K562 (cell line): ENCODE measurements around the gene ERC2. TPM values are rescaled to one million over a fixed set of nuclear protein-coding genes. Genes with fewer than 3 reads are reported as not detected.

Experiments used
- ATAC-seq: fragments of 200-7000 bp; cut with Tn5 transposase; 3 replicates; pipeline ENCODE4 v1.9.1; 2020; ENCODE audit warnings: moderate library complexity
- BruUV-seq: library from RNA; stranded (reverse); fragments of 400-500 nt; replicated peaks from 2 replicates; lab custom pipeline; 2021; lab: Mats Ljungman, UMichigan
- CTCF ChIA-PET: fragments of 300-600 bp; formaldehyde crosslinking; extraction: SDS; loops from one replicate; lab custom pipeline; 2021; ENCODE audit warnings: low intra/inter-chr PET ratio; lab: Yijun Ruan, JAX
- POLR2A ChIA-PET: fragments of 300-600, 350-650 bp; sonication (Branson Sonifier 250); formaldehyde crosslinking; extraction: SDS; loops from one replicate; lab custom pipeline; 2021; ENCODE audit warnings: antibody characterized with exemption, inconsistent platforms; lab: Yijun Ruan, JAX
- DNase-seq, 4 experiments: peaks; one replicate each; pipeline versions ENCODE4 v3.0.0 to v3.0.0-alpha.2; 2011 to 2018; ENCODE audit warnings: low spot score in 3 of 4, mixed read lengths in 3 of 4; ENCODE audit errors: extremely low read depth in 1 of 4
- FAIRE-seq: peaks from 2 replicates; lab custom pipeline; 2011; peaks lifted over from hg19 to GRCh38; lab: Jason Lieb, UNC
- H2AFZ ChIP-seq: 2 replicates; pipeline ENCODE4 v1.6.0; 2011; ENCODE audit warnings: low read depth, low read length, control low read depth, inconsistent platforms
- H3K27ac ChIP-seq: fragments of 200-600 bp; 3 replicates; pipeline ENCODE4 v1.8.0; 2011; ENCODE audit warnings: low read depth, mild to moderate bottlenecking, control low read depth, inconsistent platforms, low read length, moderate library complexity, mixed read lengths; ENCODE audit errors: extremely low read depth
- H3K27me3 ChIP-seq, 2 experiments: fragments of 300-600 bp in 1 of 2; 2 replicates in 1 of 2; 3 replicates in 1 of 2; pipeline versions ENCODE4 v1.6.0 to v1.8.0; 2011; ENCODE audit warnings: inconsistent platforms in 2 of 2, low read length in 2 of 2, mild to moderate bottlenecking in 1 of 2, mixed read lengths in 1 of 2, moderate library complexity in 1 of 2; ENCODE audit not compliant: control insufficient read depth in 2 of 2, insufficient read depth in 2 of 2
- H3K36me3 ChIP-seq: fragments of 300-600 bp; 3 replicates; pipeline ENCODE4 v1.8.0; 2011; ENCODE audit warnings: mild to moderate bottlenecking, low read length, inconsistent platforms; ENCODE audit not compliant: control insufficient read depth, insufficient read depth
- H3K4me1 ChIP-seq, 2 experiments: fragments of 200-600 bp in 1 of 2; replicated peaks in 1 of 2; 2 replicates in 1 of 2; 3 replicates in 1 of 2; pipeline versions ENCODE4 v1.5.1 to v1.8.0; 2011; ENCODE audit warnings: inconsistent platforms in 2 of 2, low read length in 2 of 2, mild to moderate bottlenecking in 1 of 2, mixed read lengths in 1 of 2, moderate library complexity in 1 of 2; ENCODE audit not compliant: control insufficient read depth in 2 of 2, insufficient read depth in 2 of 2
- H3K4me2 ChIP-seq: 2 replicates; pipeline ENCODE4 v1.6.1; 2011; ENCODE audit warnings: low read length, control low read depth, inconsistent platforms, mixed read lengths; ENCODE audit not compliant: insufficient read depth
- H3K4me3 ChIP-seq: fragments of 200-600 bp; sonication (generic), shearing (Covaris generic); 2 replicates; pipeline ENCODE4 v1.5.1; 2016; ENCODE audit warnings: control low read depth, inconsistent platforms
- H3K79me2 ChIP-seq: fragments of 200-600 bp; 3 replicates; pipeline ENCODE4 v1.8.0; 2011; ENCODE audit warnings: low read length, inconsistent platforms; ENCODE audit not compliant: control insufficient read depth, insufficient read depth
- H3K9ac ChIP-seq, 2 experiments: 2 replicates each; pipeline versions ENCODE4 v1.6.0 to v1.6.1; 2011; ENCODE audit warnings: low read depth in 2 of 2, low read length in 2 of 2, control low read depth in 1 of 2, inconsistent platforms in 1 of 2, mild to moderate bottlenecking in 1 of 2, mixed read lengths in 1 of 2; ENCODE audit not compliant: insufficient read depth in 1 of 2
- H3K9me1 ChIP-seq: one replicate; pipeline ENCODE4 v1.6.0; 2011; ENCODE audit warnings: inconsistent platforms, mild to moderate bottlenecking, low read length, moderate library complexity; ENCODE audit not compliant: control insufficient read depth, insufficient read depth
- H3K9me3 ChIP-seq: replicated peaks from 2 replicates; pipeline ENCODE4 v1.5.1; 2011; ENCODE audit warnings: low read depth, low read length, inconsistent platforms; ENCODE audit not compliant: control insufficient read depth, insufficient read depth
- H4K20me1 ChIP-seq: replicated peaks from 2 replicates; pipeline ENCODE4 v1.6.1; 2011; ENCODE audit warnings: low read length, inconsistent platforms, mixed read lengths; ENCODE audit not compliant: control insufficient read depth, insufficient read depth
- CAMTA2 ChIP-seq: fragments of 250-450 bp; sonication (Bioruptor Pico); conservative IDR thresholded peaks from 2 replicates; pipeline ENCODE4 v1.5.1; 2022
- DMBX1 ChIP-seq: fragments of 250-450 bp; sonication (Bioruptor Pico); IDR thresholded peaks from 2 replicates; pipeline ENCODE4 v1.8.0; 2022; ENCODE audit warnings: inconsistent platforms, mild to moderate bottlenecking, moderate library complexity, borderline replicate concordance
- E2F3 ChIP-seq: fragments of 250-450 bp; sonication (Bioruptor Pico); IDR thresholded peaks from 2 replicates; pipeline ENCODE4 v1.4.0; 2020; ENCODE audit warnings: mild to moderate bottlenecking
- MTA1 ChIP-seq: fragments of 450-650 bp; IDR thresholded peaks from 2 replicates; pipeline ENCODE4 v1.6.1; 2017; ENCODE audit warnings: borderline replicate concordance
- MTF1 ChIP-seq: fragments of 250-450 bp; sonication (Bioruptor Pico); IDR thresholded peaks from 2 replicates; pipeline ENCODE4 v1.9.0; 2021; ENCODE audit warnings: moderate library complexity, mild to moderate bottlenecking, inconsistent platforms, borderline replicate concordance
- MXI1 ChIP-seq: IDR thresholded peaks from 2 replicates; pipeline ENCODE4 v1.6.1; 2011; ENCODE audit warnings: low read depth, mild to moderate bottlenecking, improper control_type of control experiment, low read length
- MYBL2 ChIP-seq, 2 experiments: fragments of 450-650 bp in 1 of 2; sonication (generic) in 1 of 2; formaldehyde crosslinking in 1 of 2; IDR thresholded peaks; 2 replicates each; pipeline versions ENCODE4 v1.6.1 to v1.8.1; 2017 to 2022; ENCODE audit warnings: borderline replicate concordance in 1 of 2, inconsistent platforms in 1 of 2, low read depth in 1 of 2, mild to moderate bottlenecking in 1 of 2, missing genetic modification reagents in 1 of 2, moderate library complexity in 1 of 2
- NFE2 ChIP-seq: IDR thresholded peaks from 2 replicates; pipeline ENCODE4 v1.6.1; 2014; ENCODE audit warnings: antibody characterized with exemption, low read depth
- TCF7 ChIP-seq: sonication (generic); IDR thresholded peaks from 2 replicates; pipeline ENCODE4 v1.6.1; 2016; ENCODE audit warnings: antibody characterized with exemption, borderline replicate concordance
- ZNF253 ChIP-seq: fragments of 250-450 bp; sonication (Bioruptor Pico); conservative IDR thresholded peaks from 2 replicates; pipeline ENCODE4 v1.6.1; 2021; ENCODE audit warnings: mild to moderate bottlenecking
- ZNF436 ChIP-seq: fragments of 250-450, 450-650 bp; sonication (Bioruptor Pico); formaldehyde crosslinking; IDR thresholded peaks from 2 replicates; pipeline ENCODE4 v1.7.0; 2020; ENCODE audit warnings: mild to moderate bottlenecking
- WGBS: fragments of 100-300 bp; shearing (Covaris generic); methylation state at CpG from one replicate; pipeline ENCODE4 v1.1.6; 2016; ENCODE audit warnings: low coverage, mixed read lengths; ENCODE audit not compliant: insufficient coverage; ENCODE audit errors: missing lambda C conversion rate; 5-methylcytosine and 5-hydroxymethylcytosine counted together
- in situ Hi-C: fragments of 300-500 bp; cut with MboI; formaldehyde crosslinking; loops from 4 replicates; pipeline ENCODE4 v1.15.0; 2018; ENCODE audit warnings: inconsistent platforms, mixed read lengths
- intact Hi-C: fragments of 100-400 bp; cut with micrococcal nuclease; formaldehyde crosslinking; loops from 2 replicates; pipeline ENCODE4 v1.14.2; 2022
- polyA plus RNA-seq, 8 experiments: library from polyadenylated mRNA; depleted of rRNA in 4 of 8; stranded (reverse) in 5 of 8; unstranded in 3 of 8; fragments of >200 nt; fragmentation: Nextera tagmentation in 2 of 8; fragmentation: Illumina TruSeq in 1 of 8; extraction: Ambion mirVana in 2 of 8; extraction: Trizol in 1 of 8; gene quantifications; 2 replicates each; pipeline versions ENCODE4 v1.2.1 to v1.2.3, GENCODE V29; 2011 to 2014; ENCODE audit warnings: inconsistent platforms in 1 of 8, missing spikeins in 1 of 8
- total RNA-seq, 7 experiments: library from RNA; depleted of rRNA in 6 of 7; stranded (reverse); fragments of >200 nt in 6 of 7; fragmentation: Illumina TruSeq in 2 of 7; extraction: Trizol in 2 of 7; gene quantifications; 2 replicates each; pipeline versions ENCODE4 v1.2.1 to v1.2.3, GENCODE V29; 2011 to 2021; ENCODE audit warnings: low replicate concordance in 1 of 7
- TF ChIP-seq, protein P1 (sequence below): fragments of 250-450 bp; sonication (Bioruptor Pico); IDR thresholded peaks from 2 replicates; pipeline ENCODE4 v1.5.0; 2022; ENCODE audit warnings: mild to moderate bottlenecking

The ERC2 gene
- total and polyA plus RNA-seq, 9 of the 15 experiments (the other 6 are each of a cell fraction or from before 2014, with no cell fraction given), result 0.04 to 0.18 (median 0.07) TPM; not detected in 2

DNA sequence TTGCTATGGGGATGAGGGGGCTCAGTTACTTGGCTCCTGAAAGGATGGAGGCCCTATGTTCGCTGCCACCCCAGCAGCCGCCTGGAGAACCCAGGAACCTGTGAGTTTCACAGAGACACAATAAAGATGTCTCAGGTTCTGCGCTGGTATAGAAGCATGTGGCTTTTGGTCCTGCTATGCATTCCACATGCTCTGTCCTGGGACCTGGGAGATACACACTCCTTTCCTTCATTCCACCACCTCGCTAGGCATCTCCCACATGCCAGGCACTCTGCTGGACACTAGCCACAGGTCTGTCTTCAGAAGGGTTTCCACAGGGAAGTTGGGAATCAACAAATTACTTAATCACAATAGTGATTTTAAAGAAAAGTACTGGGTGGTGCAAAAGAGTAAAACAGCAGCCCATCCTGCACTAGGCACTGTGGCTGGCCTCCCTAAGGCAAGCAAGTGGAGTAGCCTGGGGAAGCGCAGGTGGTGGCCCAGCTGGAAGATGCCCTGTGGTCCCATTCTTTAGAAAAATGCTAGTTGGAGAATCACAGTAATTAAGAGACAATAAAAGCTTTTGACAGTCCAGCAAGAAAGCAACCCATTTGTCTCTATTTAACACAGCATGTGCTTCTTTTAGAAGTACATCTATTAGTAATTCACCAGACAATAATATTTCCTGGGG, 572.2 kb downstream of the ERC2 start:
- H3K27ac ChIP-seq, result no peak overlapping the region
- no peaks in the 10 kb centered on the region for H3K4me1 ChIP-seq
- DNase-seq (no peak), ATAC-seq (no peak), FAIRE-seq (no peak)
- no peaks in the 10 kb centered on the region for H4K20me1 ChIP-seq
- 3% methylated on average over 5 of the region's 5 CpGs for WGBS
- no peak overlapping the region for H3K9ac ChIP-seq
- no peaks in the 10 kb centered on the region for H3K9me3 ChIP-seq
- intact Hi-C loops (no loop called here), in situ Hi-C loops (no loop called here)
- H3K79me2 ChIP-seq, result no peaks in the 10 kb centered on the region
- no peaks in the 10 kb centered on the region for H3K27me3 ChIP-seq
- H3K4me2 ChIP-seq, result no peak overlapping the region
- no peaks in the 10 kb centered on the region for H3K9me1 ChIP-seq
- CTCF ChIA-PET, result no interaction called here
- BruUV-seq, result no TSS peak
- no peak overlapping the region for H2AFZ ChIP-seq
- POLR2A ChIA-PET, result no interaction called here
- no peak overlapping the region for H3K4me3 ChIP-seq
- H3K36me3 ChIP-seq, result no peaks in the 10 kb centered on the region
- TF ChIP-seq MTA1, result no peak
- no peak for TF ChIP-seq TCF7
- TF ChIP-seq, protein P1, sequence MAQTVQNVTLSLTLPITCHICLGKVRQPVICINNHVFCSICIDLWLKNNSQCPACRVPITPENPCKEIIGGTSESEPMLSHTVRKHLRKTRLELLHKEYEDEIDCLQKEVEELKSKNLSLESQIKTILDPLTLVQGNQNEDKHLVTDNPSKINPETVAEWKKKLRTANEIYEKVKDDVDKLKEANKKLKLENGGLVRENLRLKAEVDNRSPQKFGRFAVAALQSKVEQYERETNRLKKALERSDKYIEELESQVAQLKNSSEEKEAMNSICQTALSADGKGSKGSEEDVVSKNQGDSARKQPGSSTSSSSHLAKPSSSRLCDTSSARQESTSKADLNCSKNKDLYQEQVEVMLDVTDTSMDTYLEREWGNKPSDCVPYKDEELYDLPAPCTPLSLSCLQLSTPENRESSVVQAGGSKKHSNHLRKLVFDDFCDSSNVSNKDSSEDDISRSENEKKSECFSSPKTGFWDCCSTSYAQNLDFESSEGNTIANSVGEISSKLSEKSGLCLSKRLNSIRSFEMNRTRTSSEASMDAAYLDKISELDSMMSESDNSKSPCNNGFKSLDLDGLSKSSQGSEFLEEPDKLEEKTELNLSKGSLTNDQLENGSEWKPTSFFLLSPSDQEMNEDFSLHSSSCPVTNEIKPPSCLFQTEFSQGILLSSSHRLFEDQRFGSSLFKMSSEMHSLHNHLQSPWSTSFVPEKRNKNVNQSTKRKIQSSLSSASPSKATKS (CRISPR knock-in tag), result no peak
- TF ChIP-seq MTF1, result no peak
- no peak for TF ChIP-seq CAMTA2 (CRISPR knock-in tag)
- no peak for TF ChIP-seq NFE2
- no peak for TF ChIP-seq MYBL2 (IDR thresholded peaks at IDR 0.05; ENCODE audit: low read depth)
- TF ChIP-seq MYBL2 (CRISPR knock-in tag; IDR thresholded peaks at IDR 0.05; ENCODE audit: borderline replicate concordance), result no peak
- no peak for TF ChIP-seq ZNF436 (CRISPR knock-in tag)
- no peak for TF ChIP-seq DMBX1 (CRISPR knock-in tag)
- no peak for TF ChIP-seq E2F3 (CRISPR knock-in tag)
- no peak for TF ChIP-seq MXI1
- TF ChIP-seq ZNF253 (CRISPR knock-in tag), result no peak
